SK-N-SH treated with all-trans-retinoic acid at 6 μM for 48 hours (cell line): ENCODE measurements around the gene ITCH.

Experiments used
- ATAC-seq: fragments of 200-7000 bp; cut with Tn5 transposase; 3 replicates; pipeline ENCODE4 v1.9.1; 2020; ENCODE audit warnings: mild to moderate bottlenecking, moderate library complexity
- ARNTL ChIP-seq: fragments of 450-650 bp; formaldehyde crosslinking; IDR thresholded peaks from 2 replicates; pipeline ENCODE4 v1.5.0; 2020; ENCODE audit warnings: low read depth, mild to moderate bottlenecking, moderate library complexity, borderline replicate concordance
- BACH2 ChIP-seq: fragments of 250-450 bp; sonication (Bioruptor Pico); IDR thresholded peaks from 2 replicates; pipeline ENCODE4 v1.9.0; 2021; ENCODE audit warnings: mild to moderate bottlenecking, borderline replicate concordance
- CREB5 ChIP-seq: fragments of 250-450 bp; sonication (Bioruptor Pico); IDR thresholded peaks from 2 replicates; pipeline ENCODE4 v1.5.1; 2020; ENCODE audit warnings: low read depth, mild to moderate bottlenecking, moderate library complexity
- CSDC2 ChIP-seq: fragments of 250-450 bp; sonication (Bioruptor Pico); IDR thresholded peaks from 2 replicates; pipeline ENCODE4 v1.5.0; 2020; ENCODE audit warnings: mild to moderate bottlenecking, moderate library complexity
- CSRNP3 ChIP-seq: fragments of 250-450 bp; sonication (Bioruptor Pico); IDR thresholded peaks from 2 replicates; pipeline ENCODE4 v1.5.1; 2021; ENCODE audit warnings: mild to moderate bottlenecking, moderate library complexity
- ESRRG ChIP-seq: fragments of 250-450 bp; sonication (Bioruptor Pico); IDR thresholded peaks from 2 replicates; pipeline ENCODE4 v1.6.1; 2021; ENCODE audit warnings: mild to moderate bottlenecking
- GLIS3 ChIP-seq: fragments of 250-450 bp; sonication (Bioruptor Pico); IDR thresholded peaks from 2 replicates; pipeline ENCODE4 v1.5.0; 2020; ENCODE audit warnings: mild to moderate bottlenecking, moderate library complexity
- ISL1 ChIP-seq: fragments of 250-450 bp; sonication (Bioruptor Pico); IDR thresholded peaks from 2 replicates; pipeline ENCODE4 v2.1.2; 2022; ENCODE audit warnings: mild to moderate bottlenecking, moderate library complexity
- OSR1 ChIP-seq: fragments of 250-450 bp; sonication (Bioruptor Pico); IDR thresholded peaks from 2 replicates; pipeline ENCODE4 v1.8.0; 2022; ENCODE audit warnings: moderate library complexity, mild to moderate bottlenecking, inconsistent platforms
- PATZ1 ChIP-seq: fragments of 250-450 bp; sonication (Bioruptor Pico); IDR thresholded peaks from 2 replicates; pipeline ENCODE4 v1.8.0; 2020; ENCODE audit warnings: mild to moderate bottlenecking, moderate library complexity, borderline replicate concordance
- POU6F1 ChIP-seq: fragments of 250-450 bp; sonication (Bioruptor Pico); IDR thresholded peaks from 2 replicates; pipeline ENCODE4 v1.8.0; 2021; ENCODE audit warnings: low read depth, mild to moderate bottlenecking, moderate library complexity, borderline replicate concordance
- PPARA ChIP-seq: fragments of 250-450 bp; sonication (Bioruptor Pico); IDR thresholded peaks from 2 replicates; pipeline ENCODE4 v1.5.0; 2020; ENCODE audit warnings: mild to moderate bottlenecking, borderline replicate concordance
- RARB ChIP-seq: fragments of 250-450 bp; sonication (Bioruptor Pico); IDR thresholded peaks from 2 replicates; pipeline ENCODE4 v1.8.0; 2021; ENCODE audit warnings: mild to moderate bottlenecking, moderate library complexity
- SNAI2 ChIP-seq: fragments of 250-450 bp; sonication (Bioruptor Pico); IDR thresholded peaks from 2 replicates; pipeline ENCODE4 v1.5.0; 2020; ENCODE audit warnings: mild to moderate bottlenecking, moderate library complexity
- TCF4 ChIP-seq: fragments of 250-450 bp; sonication (Bioruptor Pico); IDR thresholded peaks from 2 replicates; pipeline ENCODE4 v1.8.0; 2021; ENCODE audit warnings: mild to moderate bottlenecking, moderate library complexity, borderline replicate concordance
- TOX ChIP-seq: fragments of 250-450 bp; sonication (Bioruptor Pico); IDR thresholded peaks from 2 replicates; pipeline ENCODE4 v1.8.0; 2021; ENCODE audit warnings: mild to moderate bottlenecking, moderate library complexity, borderline replicate concordance
- TSHZ2 ChIP-seq: fragments of 250-450 bp; sonication (Bioruptor Pico); IDR thresholded peaks from 2 replicates; pipeline ENCODE4 v1.5.0; 2020; ENCODE audit warnings: mild to moderate bottlenecking, moderate library complexity
- ZC3H10 ChIP-seq: fragments of 250-450 bp; sonication (Bioruptor Pico); IDR thresholded peaks from 2 replicates; pipeline ENCODE4 v1.5.1; 2021; ENCODE audit warnings: mild to moderate bottlenecking, moderate library complexity
- ZFP30 ChIP-seq: fragments of 450-650 bp; formaldehyde crosslinking; IDR thresholded peaks from 2 replicates; pipeline ENCODE4 v1.5.0; 2022; ENCODE audit warnings: mild to moderate bottlenecking, moderate library complexity
- ZNF565 ChIP-seq: fragments of 450-650 bp; formaldehyde crosslinking; conservative IDR thresholded peaks from 2 replicates; pipeline ENCODE4 v1.5.0; 2020; ENCODE audit warnings: low read depth, mild to moderate bottlenecking, moderate library complexity
- ZNF70 ChIP-seq: fragments of 450-650 bp; formaldehyde crosslinking; IDR thresholded peaks from 2 replicates; pipeline ENCODE4 v1.5.0; 2020; ENCODE audit warnings: mild to moderate bottlenecking, moderate library complexity
- ZNF8 ChIP-seq: fragments of 450-650 bp; formaldehyde crosslinking; IDR thresholded peaks from 2 replicates; pipeline ENCODE4 v1.5.0; 2020; ENCODE audit warnings: mild to moderate bottlenecking, moderate library complexity

ITCH gene

GRCh38 chr20:34541917-34542316, 178.8 kb downstream of the ITCH start:
- TF ChIP-seq CSDC2 (CRISPR knock-in tag), result no peak
- no peak for TF ChIP-seq CSRNP3 (CRISPR knock-in tag)
- no peak for TF ChIP-seq ZNF70 (CRISPR knock-in tag)
- TF ChIP-seq GLIS3 (CRISPR knock-in tag), result no peak
- no peak for TF ChIP-seq TCF4 (CRISPR knock-in tag)
- TF ChIP-seq ISL1 (CRISPR knock-in tag), result no peak
- TF ChIP-seq ZFP30 (CRISPR knock-in tag), result no peak
- TF ChIP-seq PPARA, result no peak
- TF ChIP-seq ZC3H10, result no peak
- no peak for TF ChIP-seq POU6F1 (CRISPR knock-in tag)
- no peak for TF ChIP-seq TSHZ2 (CRISPR knock-in tag)
- no peak for TF ChIP-seq ZNF565 (CRISPR knock-in tag)
- no peak for TF ChIP-seq CREB5
- no peak for TF ChIP-seq OSR1 (CRISPR knock-in tag)
- TF ChIP-seq TOX, result no peak
- no peak for TF ChIP-seq ESRRG (CRISPR knock-in tag)
- TF ChIP-seq PATZ1 (CRISPR knock-in tag), result no peak
- TF ChIP-seq ARNTL (CRISPR knock-in tag), result no peak
- no peak for TF ChIP-seq RARB
- no peak for TF ChIP-seq SNAI2
- no peak for ATAC-seq

GRCh38 chr20:34542439-34542838, 179.4 kb downstream of the ITCH start:
- no peak for ATAC-seq
- no peak for TF ChIP-seq BACH2 (CRISPR knock-in tag)
- TF ChIP-seq ZC3H10, result no peak
- TF ChIP-seq OSR1 (CRISPR knock-in tag), result no peak
- TF ChIP-seq ZNF565 (CRISPR knock-in tag), result no peak
- TF ChIP-seq CREB5, result no peak
- no peak for TF ChIP-seq ZNF70 (CRISPR knock-in tag)
- no peak for TF ChIP-seq ARNTL (CRISPR knock-in tag)
- TF ChIP-seq CSDC2 (CRISPR knock-in tag), result no peak
- TF ChIP-seq TSHZ2 (CRISPR knock-in tag), result no peak
- no peak for TF ChIP-seq RARB
- no peak for TF ChIP-seq POU6F1 (CRISPR knock-in tag)
- TF ChIP-seq TCF4 (CRISPR knock-in tag), result no peak
- no peak for TF ChIP-seq ZFP30 (CRISPR knock-in tag)
- TF ChIP-seq ISL1 (CRISPR knock-in tag), result no peak
- no peak for TF ChIP-seq CSRNP3 (CRISPR knock-in tag)
- no peak for TF ChIP-seq ZNF8 (CRISPR knock-in tag)
